GM12864 (cell line): Measurements from ENCODE around the gene CRIM1.

Source experiments
- DNase-seq: peaks from one replicate; pipeline ENCODE4 v3.0.0-alpha.2; 2011; ENCODE audit warnings: low read depth
- H3K4me3 ChIP-seq: 2 replicates; pipeline ENCODE4 v1.5.1; 2011; ENCODE audit warnings: mild to moderate bottlenecking, low read depth, low read length, control low read depth
- CTCF ChIP-seq: IDR thresholded peaks from 2 replicates; pipeline ENCODE4 v1.5.1; 2011; ENCODE audit warnings: low read depth, mild to moderate bottlenecking, moderate library complexity, low read length, control low read depth, inconsistent platforms; ENCODE audit errors: missing control alignments

The CRIM1 gene

GRCh38 chr2:36559221-36559942, 203.8 kb downstream of the CRIM1 start:
- no peak for TF ChIP-seq CTCF
- no peak overlapping the region for H3K4me3 ChIP-seq
- DNase-seq, result no peak

DNA sequence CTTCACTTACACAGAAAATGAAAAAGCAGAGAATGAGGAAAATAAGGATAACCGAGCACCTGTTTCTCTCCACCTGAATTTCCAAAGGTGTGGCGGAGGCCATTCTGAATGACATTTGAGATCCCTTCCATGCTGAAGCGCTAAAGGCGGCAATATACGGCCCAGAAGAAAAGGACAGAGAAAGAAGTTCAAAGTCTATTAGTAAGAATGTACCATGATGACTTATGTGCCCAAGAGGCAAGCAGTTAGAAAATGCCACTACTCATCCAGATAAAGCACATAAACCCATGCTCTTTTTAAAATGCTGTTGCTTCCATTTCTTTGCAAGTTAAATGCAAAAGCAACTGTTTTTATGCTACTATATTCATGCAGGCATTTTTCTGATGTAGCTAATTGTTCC, 205.1 kb downstream of the CRIM1 start:
- no peak for TF ChIP-seq CTCF
- no peak overlapping the region for H3K4me3 ChIP-seq
- no peak for DNase-seq

DNA sequence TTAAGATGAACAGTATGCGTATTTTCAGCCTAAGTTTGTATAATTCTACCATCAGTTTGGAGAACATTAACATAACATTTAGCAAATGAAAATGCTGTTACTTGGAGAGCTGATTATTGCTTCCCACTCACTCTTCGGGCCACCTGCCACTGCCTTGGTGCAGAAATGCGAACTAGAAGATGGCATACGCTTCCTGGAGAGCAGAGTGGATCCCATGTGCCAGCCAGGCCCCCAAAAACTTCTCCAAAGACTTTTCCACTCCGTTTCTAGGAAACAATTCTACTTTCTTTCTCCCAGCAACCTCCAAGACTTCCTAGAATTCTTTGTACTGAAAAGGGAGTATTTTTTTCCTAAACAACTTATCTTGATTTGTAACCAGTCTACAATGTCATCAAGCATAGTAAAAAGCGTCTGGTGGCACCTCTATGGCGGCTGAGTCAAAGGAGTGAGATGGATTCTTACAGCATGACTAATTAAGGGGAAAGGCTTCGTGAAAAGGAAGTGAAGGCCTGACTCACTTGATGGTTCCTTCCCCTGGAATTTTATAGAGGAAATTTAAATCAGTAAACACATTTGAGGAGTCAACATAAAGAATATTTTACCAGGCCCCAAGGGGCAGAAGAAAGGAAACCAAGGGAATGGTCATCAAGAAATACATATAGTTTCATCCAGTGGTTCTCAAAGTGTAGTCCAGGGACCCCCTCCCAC, 205.8 kb downstream of the CRIM1 start:
- no peak overlapping the region for H3K4me3 ChIP-seq
- no peak for DNase-seq

DNA sequence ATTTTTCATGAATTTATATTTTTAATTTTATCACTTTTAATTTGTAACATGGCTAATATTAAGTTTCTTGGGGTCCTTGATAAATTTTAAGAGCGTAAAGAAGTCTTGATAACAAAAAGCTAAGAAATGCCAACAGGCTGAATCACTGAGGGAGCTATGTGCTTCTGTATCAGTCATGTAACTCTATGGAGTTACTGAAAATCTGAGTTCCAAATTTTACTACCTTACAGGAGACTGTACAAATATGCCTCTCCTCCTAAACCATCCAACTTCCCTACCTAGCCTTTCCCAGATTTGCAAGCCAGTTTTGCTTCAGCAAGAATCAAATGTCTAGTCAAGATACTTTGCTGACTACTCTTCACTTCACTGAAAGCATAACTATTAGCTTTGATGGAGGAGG, 206.7 kb downstream of the CRIM1 start:
- DNase-seq, result no peak
- TF ChIP-seq CTCF, result no peak
- no peak overlapping the region for H3K4me3 ChIP-seq

More for the DNA sequence above, 205.8 kb downstream of the CRIM1 start:
- TF ChIP-seq CTCF, result no peak

DNA sequence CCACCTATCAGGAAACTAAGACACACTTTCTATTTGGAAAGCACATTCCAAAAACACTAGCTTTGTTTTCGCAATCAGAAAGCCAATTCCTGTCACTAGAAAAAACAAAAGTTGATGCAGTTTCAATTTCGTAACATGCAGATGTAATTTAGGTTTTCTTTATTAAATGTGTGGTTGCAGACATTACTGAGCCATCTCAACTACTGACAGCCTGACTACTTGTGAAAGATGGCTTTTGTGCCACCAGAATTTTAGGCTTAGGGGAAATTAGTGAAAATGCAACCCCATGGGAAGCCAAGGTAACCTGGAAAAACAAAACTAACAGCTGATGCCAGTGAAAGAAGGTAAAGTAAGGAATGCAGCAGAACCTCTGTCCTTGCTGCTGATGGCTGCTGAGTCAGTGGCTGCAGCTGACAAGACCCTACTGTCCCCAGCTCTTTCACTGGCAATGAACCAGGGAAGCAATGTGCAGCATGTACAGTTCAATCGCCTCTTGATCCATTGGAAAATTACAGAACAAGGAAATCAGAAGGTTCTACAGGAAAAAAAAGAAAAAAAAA, 207.5 kb downstream of the CRIM1 start:
- no peak for TF ChIP-seq CTCF
- no peak for DNase-seq

GRCh38 chr2:36564377-36564930, 208.9 kb downstream of the CRIM1 start:
- no peak for TF ChIP-seq CTCF
- DNase-seq, result no peak
- H3K4me3 ChIP-seq, result no peak overlapping the region

More for the DNA sequence above, 207.5 kb downstream of the CRIM1 start:
- no peak overlapping the region for H3K4me3 ChIP-seq
